Measurements from ENCODE around the gene EEF1AKMT3. TPM values are rescaled to one million over a fixed set of nuclear protein-coding genes. Genes with fewer than 3 reads are reported as not detected.

The EEF1AKMT3 gene
- total and polyA plus RNA-seq, 3 donors from 2014 or later: 5.5 to 8.7 (median 8.4) TPM

- no peaks in the 10 kb centered on the region for H3K36me3 ChIP-seq (ENCODE audit: low read depth, missing control alignments)
- intact Hi-C loops (cut with DNase I; ENCODE audit: low total_unique reads): no loop called here
- 64 to 79% methylated on average over 11 of the region's 11 CpGs for WGBS, 2 donors
Measured at GRCh38 chr12:57783861-57784260, 11.4 kb downstream of the EEF1AKMT3 start.

GRCh38 chr12:57793920-57794319 lies 21.5 kb downstream of the EEF1AKMT3 start:
- no peaks in the 10 kb centered on the region for H3K36me3 ChIP-seq (ENCODE audit: low read depth, missing control alignments)
- intact Hi-C loops (cut with DNase I; ENCODE audit: low total_unique reads): no loop called here
- no peak for DNase-seq
- H3K9me3 ChIP-seq: no peaks in the 10 kb centered on the region
- TF ChIP-seq POLR2A (IDR thresholded peaks at IDR 0.05): no peak
- no peak for TF ChIP-seq CTCF (IDR thresholded peaks at IDR 0.05)
- WGBS, 2 donors: 76 to 80% methylated on average over 1 of the region's 1 CpG
- no peak overlapping the region for H3K4me3 ChIP-seq
- H3K27me3 ChIP-seq: no peaks in the 10 kb centered on the region
- H3K27ac ChIP-seq: no peak overlapping the region
- H3K4me1 ChIP-seq: no peaks in the 10 kb centered on the region

More at GRCh38 chr12:57783861-57784260, 11.4 kb downstream of the EEF1AKMT3 start:
- peak overlapping the region in 1 of 2 donors; percentile 87 for H3K4me3 ChIP-seq
- DNase-seq: no peak
- H3K4me1 ChIP-seq: peaks cover 10% of the 10 kb centered on the region
- H3K27ac ChIP-seq: no peak overlapping the region
- TF ChIP-seq POLR2A (IDR thresholded peaks at IDR 0.05) (no peak), CTCF (IDR thresholded peaks at IDR 0.05) (no peak)
- H3K9me3 ChIP-seq: no peaks in the 10 kb centered on the region
- H3K27me3 ChIP-seq: no peaks in the 10 kb centered on the region

GRCh38 chr12:57795354-57795753 lies 22.9 kb downstream of the EEF1AKMT3 start:
- Histone ChIP-seq H3K4me3 (no peak overlapping the region), H3K4me1 (no peaks in the 10 kb centered on the region), H3K36me3 (ENCODE audit: low read depth, missing control alignments) (no peaks in the 10 kb centered on the region), H3K9me3 (no peaks in the 10 kb centered on the region), H3K27ac (no peak overlapping the region), H3K27me3 (no peaks in the 10 kb centered on the region)
- intact Hi-C loops (cut with DNase I; ENCODE audit: low total_unique reads): no loop called here
- TF ChIP-seq CTCF (IDR thresholded peaks at IDR 0.05) (no peak), POLR2A (IDR thresholded peaks at IDR 0.05) (no peak)
- 90 to 95% methylated on average over 6 of the region's 6 CpGs for WGBS, 2 donors
- no peak for DNase-seq

- no peaks in the 10 kb centered on the region for H3K9me3 ChIP-seq
- WGBS, 2 donors: 97 to 100% methylated on average over 1 of the region's 1 CpG
- no peak for TF ChIP-seq POLR2A (IDR thresholded peaks at IDR 0.05)
- no peak for TF ChIP-seq CTCF (IDR thresholded peaks at IDR 0.05)
- intact Hi-C loops (cut with DNase I; ENCODE audit: low total_unique reads): no loop called here
- no peaks in the 10 kb centered on the region for H3K27me3 ChIP-seq
- no peaks in the 10 kb centered on the region for H3K4me1 ChIP-seq
- no peak overlapping the region for H3K4me3 ChIP-seq
- H3K36me3 ChIP-seq (ENCODE audit: low read depth, missing control alignments): no peaks in the 10 kb centered on the region
- no peak overlapping the region for H3K27ac ChIP-seq
- no peak for DNase-seq
Measured at GRCh38 chr12:57796996-57797395, 24.6 kb downstream of the EEF1AKMT3 start.

GRCh38 chr12:57797933-57798332 lies 25.5 kb downstream of the EEF1AKMT3 start:
- 96 to 100% methylated on average over 1 of the region's 1 CpG for WGBS, 2 donors
- DNase-seq: no peak
- TF ChIP-seq POLR2A (IDR thresholded peaks at IDR 0.05): no peak
- TF ChIP-seq CTCF (IDR thresholded peaks at IDR 0.05): no peak
- Histone ChIP-seq H3K36me3 (ENCODE audit: low read depth, missing control alignments) (no peaks in the 10 kb centered on the region), H3K4me3 (no peak overlapping the region), H3K4me1 (no peaks in the 10 kb centered on the region), H3K27ac (no peak overlapping the region), H3K27me3 (no peaks in the 10 kb centered on the region), H3K9me3 (no peaks in the 10 kb centered on the region)
- intact Hi-C loops (cut with DNase I; ENCODE audit: low total_unique reads): no loop called here

All from testis (tissue), 3 donors.